Activated T-helper 1 cell treated with Interleukin-2 at 50 U/mL for 16 hours (primary cell): ENCODE measurements around the gene PLXNB2.

Source experiments
- DNase-seq: peaks from one replicate; pipeline ENCODE4 v3.0.0-alpha.2; 2020; ENCODE audit warnings: low read depth

Gene PLXNB2

GRCh38 chr22:50298937-50299784, 8.3 kb downstream of the PLXNB2 start:
- no peak for DNase-seq

GRCh38 chr22:50298266-50298637, 9.2 kb downstream of the PLXNB2 start:
- no peak for DNase-seq

GRCh38 chr22:50297510-50298265, 9.8 kb downstream of the PLXNB2 start:
- DNase-seq = no peak

GRCh38 chr22:50296658-50297490, 10.6 kb downstream of the PLXNB2 start:
- DNase-seq = no peak

DNA sequence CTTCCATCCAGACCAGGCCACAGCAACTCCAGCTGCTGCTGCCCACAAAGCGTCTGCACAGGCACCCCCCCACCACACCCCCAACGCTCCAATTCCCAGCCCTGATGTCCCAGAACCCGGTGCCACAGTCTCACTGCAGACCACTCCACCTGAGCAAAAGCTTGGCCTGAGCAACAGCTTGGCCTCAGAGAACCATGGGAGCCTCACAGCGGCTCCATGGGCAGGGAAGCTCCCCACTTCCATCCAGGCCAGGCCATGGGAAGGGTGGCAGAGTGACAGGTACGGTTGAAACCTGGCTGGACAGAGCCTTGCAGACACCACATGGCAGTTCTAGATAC, 13.2 kb downstream of the PLXNB2 start:
- no peak for DNase-seq

DNA sequence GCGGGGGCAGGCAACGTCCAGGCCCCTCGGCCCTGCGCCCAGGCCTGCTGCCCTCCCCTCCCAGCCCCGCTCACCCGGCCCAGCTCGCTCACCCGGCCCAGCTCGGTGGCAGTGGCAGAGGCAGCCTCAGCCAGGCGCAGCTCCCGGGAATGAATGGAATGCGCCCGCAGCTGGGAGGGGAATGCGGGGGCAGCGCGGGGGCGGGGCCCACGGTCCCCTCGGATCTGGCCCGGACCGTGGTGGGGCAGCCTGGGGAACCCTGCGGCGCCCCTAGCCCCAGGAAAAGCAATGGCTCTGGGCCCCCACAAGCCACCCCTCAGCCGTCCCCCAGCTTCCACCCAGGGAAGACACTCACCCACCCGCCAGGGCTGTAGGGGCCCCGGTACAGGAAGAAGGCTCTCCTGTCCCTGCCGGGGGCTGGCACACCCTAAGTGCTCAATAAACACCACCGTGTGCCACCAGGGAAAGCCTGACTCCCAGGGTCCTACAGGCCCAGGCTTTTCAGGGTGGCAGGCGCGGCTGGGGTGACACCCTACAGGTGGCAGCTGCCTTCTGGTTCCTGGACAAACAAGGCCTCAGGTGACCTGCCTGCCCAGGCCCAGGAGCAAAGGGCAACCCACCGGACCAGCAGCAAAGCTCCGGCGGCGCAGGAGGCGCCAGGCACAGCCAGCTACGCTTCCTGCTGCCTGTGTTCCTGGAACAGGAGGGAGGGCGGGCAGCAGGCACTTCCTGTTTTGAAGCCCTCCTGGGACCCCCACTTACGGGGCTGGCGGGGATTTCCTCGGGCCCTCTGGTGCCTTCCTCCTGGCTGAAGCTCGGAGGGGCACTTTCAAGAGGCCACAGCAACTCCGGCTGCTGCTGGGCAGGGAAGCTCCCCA, 13.8 kb downstream of the PLXNB2 start:
- DNase-seq = no peak

DNA sequence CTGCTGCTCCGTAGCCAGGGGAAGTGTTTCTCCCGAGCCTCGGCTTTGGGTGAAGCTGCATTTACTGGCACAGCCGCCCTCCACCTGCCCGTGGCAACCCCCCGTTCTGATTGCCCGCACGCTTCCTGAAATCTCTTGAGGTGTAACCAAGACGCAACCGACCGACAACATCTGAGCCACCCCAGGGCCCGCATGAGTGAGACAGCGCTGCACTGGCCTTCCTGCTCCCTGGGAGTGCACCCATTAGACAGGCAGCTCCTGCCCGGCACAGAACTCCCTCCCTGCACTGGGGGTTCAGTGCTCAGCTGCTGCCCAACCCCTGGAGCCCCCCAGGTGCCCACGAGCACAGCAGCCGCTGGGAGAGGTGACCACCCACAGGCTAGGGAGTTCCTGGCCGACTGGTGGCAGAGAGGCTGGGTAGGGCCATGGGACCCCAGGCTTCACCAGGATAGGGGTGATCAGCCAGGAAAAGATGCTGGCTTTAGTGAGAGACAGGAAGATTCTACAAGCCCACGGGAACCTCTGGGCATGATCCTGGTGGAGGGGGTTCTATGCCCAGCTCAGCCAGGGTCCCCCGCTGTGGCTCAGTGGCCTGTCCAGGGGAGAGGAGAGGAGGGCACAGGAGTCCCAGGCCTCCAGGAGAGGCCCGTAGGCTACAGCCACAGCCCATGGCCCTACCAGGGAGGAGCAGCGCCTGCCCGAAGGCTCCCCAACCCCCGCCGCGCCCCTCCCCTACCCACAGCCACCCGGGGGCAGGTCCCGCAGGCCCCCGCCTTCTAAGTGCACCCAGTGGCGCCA, 14.6 kb downstream of the PLXNB2 start:
- DNase-seq = no peak

DNA sequence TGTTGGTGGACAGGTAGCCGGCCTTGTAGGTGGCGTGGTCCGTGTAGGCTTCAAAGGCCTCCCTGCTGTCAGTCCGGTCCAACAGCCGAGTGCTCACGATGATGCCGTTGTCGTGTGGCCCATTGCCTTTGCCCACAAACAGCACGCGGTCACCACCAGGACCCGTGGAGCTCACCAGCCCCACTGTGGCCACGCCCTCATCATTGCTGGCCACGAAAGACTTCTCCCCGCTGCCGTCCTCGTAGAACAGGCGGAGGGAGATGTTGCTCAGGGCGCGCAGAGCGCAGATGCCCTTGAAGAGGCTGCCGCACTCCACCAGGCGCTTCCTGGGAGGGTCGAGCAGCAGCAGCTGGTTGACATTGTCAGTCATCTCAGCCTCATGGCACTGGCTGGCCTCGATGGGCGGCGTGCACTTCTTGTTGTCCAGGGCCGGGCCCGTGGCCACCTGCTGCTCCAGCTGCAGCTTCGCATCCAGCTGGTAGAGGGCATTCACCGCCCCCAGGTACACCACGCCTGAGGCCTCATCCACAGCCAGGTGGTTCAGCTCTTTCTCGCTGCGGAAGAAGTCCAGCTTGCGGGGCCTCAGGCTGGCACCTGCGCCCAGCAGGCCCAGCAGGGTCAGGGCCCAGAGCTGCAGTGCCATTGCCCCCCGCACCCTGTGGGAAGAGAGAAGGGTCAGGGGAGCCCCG, 17.4 kb downstream of the PLXNB2 start:
- DNase-seq = no peak

DNA sequence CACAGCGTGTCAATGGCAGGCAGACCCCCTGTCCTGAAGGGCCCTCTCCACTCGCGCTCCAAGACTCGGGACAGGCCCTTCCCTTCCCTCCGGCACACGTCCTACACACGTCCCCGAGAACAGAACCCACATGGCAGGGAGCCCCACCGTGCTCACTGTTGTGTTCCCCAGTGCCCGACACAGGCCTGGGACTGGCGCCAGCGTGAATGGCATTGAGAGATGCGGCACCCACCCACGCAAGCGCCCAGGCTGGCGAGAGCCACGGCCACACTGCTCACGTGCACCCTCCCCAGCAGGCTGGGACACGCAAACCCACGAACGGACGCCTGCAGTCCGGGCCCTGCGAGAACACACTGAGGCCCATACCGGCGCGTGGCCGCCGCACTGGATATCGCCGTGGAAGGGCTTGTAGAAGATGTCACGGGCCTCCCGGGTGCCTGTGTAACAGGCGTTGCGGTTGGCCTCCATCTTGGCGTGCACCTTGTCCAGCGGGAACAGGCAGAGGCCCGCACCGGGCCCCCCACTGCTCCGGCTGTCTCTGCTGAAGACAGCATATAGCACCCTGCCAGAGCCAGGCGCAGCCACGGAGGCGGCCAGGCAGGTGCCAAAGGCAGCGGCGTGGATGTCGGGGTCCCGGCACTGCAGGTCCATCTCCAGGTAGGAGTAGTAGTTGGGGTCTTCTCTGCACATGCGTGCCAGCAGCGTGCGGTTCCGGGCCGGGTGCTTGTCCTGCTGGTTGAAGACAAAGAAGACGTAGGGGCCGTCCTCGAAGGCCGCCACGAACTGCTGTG, 18.1 kb downstream of the PLXNB2 start:
- DNase-seq = no peak

DNA sequence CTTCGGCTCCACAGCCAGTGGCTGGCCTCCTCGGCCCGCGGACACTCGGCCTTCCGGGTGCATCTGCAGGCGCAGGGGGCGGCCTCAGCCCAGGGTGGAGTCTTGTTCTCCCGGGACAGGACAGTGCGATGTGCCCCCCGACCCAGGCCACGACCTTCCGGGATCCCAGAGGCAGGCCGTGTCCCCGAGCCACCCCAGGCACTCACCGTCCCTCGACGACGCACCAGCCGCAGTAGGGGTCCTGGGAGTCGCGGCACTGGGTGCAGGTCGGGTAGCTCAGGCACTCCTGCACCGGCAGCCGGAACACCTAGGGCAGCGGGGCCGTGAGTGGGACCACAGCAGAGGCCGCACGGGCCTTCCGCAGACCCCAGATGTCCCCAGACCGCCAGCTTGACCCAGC, 19.7 kb downstream of the PLXNB2 start:
- DNase-seq = no peak

GRCh38 chr22:50286701-50287318, 20.6 kb downstream of the PLXNB2 start:
- no peak for DNase-seq

DNA sequence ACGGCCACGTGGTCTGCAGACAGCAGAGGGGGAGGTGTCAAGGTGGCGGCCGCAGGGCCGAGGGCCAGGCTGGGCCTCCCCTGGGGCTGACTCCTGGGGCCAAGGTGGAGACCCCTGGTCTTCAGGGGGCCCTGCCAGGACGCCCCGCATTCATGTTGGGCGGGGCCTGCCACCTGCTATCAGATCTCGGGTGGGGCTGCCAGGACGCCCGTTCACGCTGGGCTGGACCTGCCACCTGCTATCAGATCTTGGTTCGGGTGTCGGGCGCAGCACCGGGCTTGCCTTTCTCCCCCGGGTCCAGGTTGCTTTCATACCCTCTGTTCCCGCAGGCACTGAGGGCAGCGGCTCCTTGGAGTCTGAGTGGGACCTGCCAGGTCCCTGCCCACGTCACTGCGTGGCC, 21.2 kb downstream of the PLXNB2 start:
- no peak for DNase-seq

DNA sequence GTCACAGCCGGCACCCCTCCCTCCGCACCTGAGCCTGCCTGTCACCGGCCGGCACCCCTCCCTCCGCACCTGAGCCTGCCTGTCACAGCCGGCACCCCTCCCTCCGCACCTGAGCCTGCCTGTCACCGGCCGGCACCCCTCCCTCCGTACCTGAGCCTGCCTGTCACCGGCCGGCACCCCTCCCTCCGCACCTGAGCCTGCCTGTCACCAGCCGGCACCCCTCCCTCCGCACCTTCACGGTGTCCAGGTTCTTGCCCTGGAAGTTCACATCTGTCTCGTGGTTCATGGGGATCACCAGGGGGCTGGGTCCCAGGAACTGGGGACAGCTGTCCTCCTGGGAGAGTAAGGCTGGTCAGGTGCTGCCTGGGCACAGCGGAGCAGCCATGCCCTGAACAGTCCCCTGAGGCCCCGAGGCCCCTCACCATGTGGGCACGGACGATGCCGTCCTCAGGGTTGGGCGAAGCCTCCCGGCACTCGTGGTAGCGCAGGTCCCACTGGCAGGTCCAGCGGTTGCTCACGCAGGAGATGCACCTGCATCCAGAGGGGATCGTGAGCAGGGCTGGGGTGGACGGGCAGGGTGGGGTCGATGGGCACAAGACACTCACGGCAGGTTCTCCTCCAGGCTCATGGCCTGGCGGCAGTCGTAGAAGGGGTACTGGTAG, 21.7 kb downstream of the PLXNB2 start:
- no peak for DNase-seq

DNA sequence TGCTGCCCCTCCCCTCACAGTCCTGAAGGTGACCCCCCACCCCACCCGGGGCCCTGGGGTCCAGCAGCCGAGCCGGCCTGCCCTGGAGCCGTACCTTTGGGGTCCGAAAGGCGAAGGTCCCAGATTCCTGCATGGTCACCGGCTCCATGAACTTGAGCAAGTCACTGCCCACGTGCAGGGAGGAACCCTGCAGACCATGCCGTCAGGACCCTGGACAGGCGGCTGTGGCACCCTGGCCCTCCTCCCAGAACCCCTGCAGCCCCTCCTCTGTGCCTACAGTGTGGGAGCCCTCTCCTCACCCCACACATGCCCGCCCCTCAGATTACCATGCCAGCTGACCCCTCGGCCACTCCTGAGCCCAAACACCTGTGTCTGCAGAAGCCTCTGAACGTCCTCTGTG, 23.0 kb downstream of the PLXNB2 start:
- DNase-seq = no peak

- no peak for DNase-seq
Measured at GRCh38 chr22:50283821-50284220, 23.6 kb downstream of the PLXNB2 start.

DNA sequence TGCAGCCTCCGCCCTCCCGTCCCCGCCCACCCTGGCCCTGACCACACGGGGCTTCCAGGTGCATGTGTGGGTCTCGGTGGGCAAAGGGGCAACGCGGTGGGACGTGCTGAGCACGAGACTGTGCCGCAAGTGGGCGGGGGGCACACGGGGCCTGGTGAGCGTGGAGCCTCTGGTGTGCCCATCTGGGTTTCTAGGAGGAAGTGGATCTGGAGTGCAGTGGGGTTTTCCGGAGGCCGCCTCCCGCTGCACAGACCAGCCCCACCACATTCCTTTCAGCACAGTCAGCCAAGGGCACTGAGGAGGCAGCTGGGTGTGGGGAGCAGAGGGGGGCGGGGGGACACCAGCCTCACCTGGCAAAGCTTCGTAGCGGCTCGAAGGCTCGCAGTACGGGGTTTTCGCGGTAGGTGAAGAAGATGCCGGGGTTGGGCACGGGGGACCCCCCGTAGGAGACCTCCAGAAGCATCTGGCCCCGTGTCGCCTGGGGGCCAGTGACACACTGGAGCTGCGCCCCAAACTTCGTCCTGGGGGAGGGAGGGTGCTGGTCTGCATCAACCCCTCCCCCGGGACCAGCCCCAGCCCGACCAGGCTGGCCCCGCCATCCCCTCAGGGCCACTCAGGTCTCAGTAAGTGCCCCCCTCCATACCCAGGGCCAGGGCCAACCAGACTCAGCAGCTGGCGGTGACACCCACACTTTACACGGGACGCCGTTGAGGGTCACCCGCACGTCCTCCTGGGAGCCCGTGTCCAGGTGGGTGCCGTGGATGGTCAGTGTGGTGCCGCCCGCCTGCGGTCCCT, 24.9 kb downstream of the PLXNB2 start:
- DNase-seq = no peak

DNA sequence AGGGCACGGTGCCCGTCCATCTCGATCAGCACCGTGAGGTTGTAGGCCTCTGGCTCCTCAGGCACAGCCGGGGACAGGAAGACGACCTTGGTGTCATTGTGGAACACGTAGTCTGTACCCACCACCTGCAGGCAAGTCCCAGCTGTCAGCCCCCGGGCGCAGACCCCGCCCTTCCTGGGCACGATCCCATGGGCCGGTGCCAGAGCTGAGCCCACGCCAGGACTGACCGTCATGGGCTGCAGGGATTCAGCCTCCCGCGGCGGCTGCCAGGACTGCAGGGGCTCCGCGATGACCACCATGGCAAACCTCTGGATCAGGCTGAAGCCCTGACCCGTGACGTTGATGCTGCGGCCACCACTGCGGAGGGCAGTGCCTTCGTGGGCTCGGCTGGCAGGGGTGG, 25.5 kb downstream of the PLXNB2 start:
- DNase-seq = no peak

DNA sequence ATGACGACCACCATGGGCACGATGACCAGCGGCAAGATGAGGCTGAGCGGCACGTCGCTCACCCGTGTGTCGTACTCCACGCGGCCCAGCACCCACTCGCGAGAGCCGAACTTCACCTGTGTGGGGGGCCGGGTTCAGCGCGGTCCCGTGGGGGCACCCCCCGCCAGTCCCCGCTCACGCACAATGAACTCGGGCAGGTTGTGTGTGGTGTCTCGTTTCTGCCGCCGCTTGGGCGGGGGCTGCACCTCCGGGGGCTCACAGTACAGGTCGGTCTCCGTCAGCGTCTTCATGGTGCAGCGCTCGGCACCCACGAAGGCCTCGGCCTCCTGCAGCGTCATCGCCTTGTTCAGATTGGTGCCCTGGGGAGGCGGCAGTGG, 26.1 kb downstream of the PLXNB2 start:
- no peak for DNase-seq
